ENCODE measurements around the gene COL23A1. TPM values are rescaled to one million over a fixed set of nuclear protein-coding genes. Genes with fewer than 3 reads are reported as not detected.

Gene COL23A1
- polyA plus RNA-seq, 3 donors = 0.11 to 0.21 TPM; not detected in 1

GRCh38 chr5:178291969-178292825, 298.0 kb downstream of the COL23A1 start:
- intact Hi-C loops (cut with micrococcal nuclease) = no loop called here
- TF ChIP-seq CTCF (IDR thresholded peaks at IDR 0.05) = no peak
- no peak for DNase-seq

GRCh38 chr5:178291161-178291561, 299.0 kb downstream of the COL23A1 start:
- H3K36me3 Mint-ChIP-seq = no peaks in the 10 kb centered on the region
- Histone ChIP-seq H3K27ac (ENCODE audit: low read depth in 1 of 2, low read length in 2 of 2) (no peak overlapping the region), H3K27me3 (ENCODE audit: control insufficient read depth in 2 of 2, insufficient read depth in 2 of 2, low read length in 2 of 2) (no peaks in the 10 kb centered on the region), H3K4me2 (replicated peaks; ENCODE audit: extremely low read depth, low read length, poor library complexity, severe bottlenecking) (no peak overlapping the region), H3K36me3 (replicated peaks in 1 of 2; ENCODE audit: control insufficient read depth in 1 of 2, insufficient read depth in 2 of 2, low read length in 2 of 2) (no peaks in the 10 kb centered on the region), H2AFZ (ENCODE audit: insufficient read depth, low read depth, low read length, poor library complexity, severe bottlenecking) (no peak overlapping the region), H3K9me3 (replicated peaks in 1 of 2; ENCODE audit: control insufficient read depth in 1 of 2, insufficient read depth in 1 of 2, low read length in 2 of 2) (no peaks in the 10 kb centered on the region), H3K4me1 (ENCODE audit: control insufficient read depth in 1 of 2, insufficient read depth in 2 of 2, low read length in 2 of 2) (peaks cover 5 to 6% of the 10 kb centered on the region in 2 donors), H4K20me1 (ENCODE audit: insufficient read depth, low read length) (no peaks in the 10 kb centered on the region), H3K79me2 (ENCODE audit: insufficient read depth, low read length) (no peaks in the 10 kb centered on the region), H3K4me3 (replicated peaks in 1 of 3; ENCODE audit: low read depth in 2 of 3, low read length in 3 of 3) (no peak overlapping the region), H3K9ac (ENCODE audit: insufficient read depth, low read length, poor library complexity, severe bottlenecking) (no peak overlapping the region)
- peaks cover 3 to 10% (median 5%) of the 10 kb centered on the region in 7 donors for H3K9me3 Mint-ChIP-seq
- peaks cover 0 to 6% (median 2%) of the 10 kb centered on the region in 3 donors for H3K27me3 Mint-ChIP-seq (ENCODE audit: low read depth in 3 of 3)
- no peak for DNase-seq
- intact Hi-C loops (cut with micrococcal nuclease) = no loop called here
- no peak for TF ChIP-seq CTCF (IDR thresholded peaks at IDR 0.05)
- H3K4me3 Mint-ChIP-seq = no peak overlapping the region
- peaks cover 13% of the 10 kb centered on the region for H3K4me1 Mint-ChIP-seq
- WGBS (ENCODE audit: insufficient coverage) = 86% methylated on average over 11 of the region's 13 CpGs
- H3K27ac Mint-ChIP-seq = peak overlapping the region in 1 of 7 donors; percentile 41

More at GRCh38 chr5:178291969-178292825, 298.0 kb downstream of the COL23A1 start:
- peaks cover 0 to 6% (median 2%) of the 10 kb centered on the region in 3 donors for H3K27me3 Mint-ChIP-seq (ENCODE audit: low read depth in 3 of 3)
- Histone ChIP-seq H3K9me3 (replicated peaks in 1 of 2; ENCODE audit: control insufficient read depth in 1 of 2, insufficient read depth in 1 of 2, low read length in 2 of 2) (no peaks in the 10 kb centered on the region), H3K27me3 (ENCODE audit: control insufficient read depth in 2 of 2, insufficient read depth in 2 of 2, low read length in 2 of 2) (no peaks in the 10 kb centered on the region), H3K4me2 (replicated peaks; ENCODE audit: extremely low read depth, low read length, poor library complexity, severe bottlenecking) (no peak overlapping the region), H3K36me3 (replicated peaks in 1 of 2; ENCODE audit: control insufficient read depth in 1 of 2, insufficient read depth in 2 of 2, low read length in 2 of 2) (no peaks in the 10 kb centered on the region), H2AFZ (ENCODE audit: insufficient read depth, low read depth, low read length, poor library complexity, severe bottlenecking) (no peak overlapping the region), H3K27ac (ENCODE audit: low read depth in 1 of 2, low read length in 2 of 2) (no peak overlapping the region), H3K4me1 (ENCODE audit: control insufficient read depth in 1 of 2, insufficient read depth in 2 of 2, low read length in 2 of 2) (peaks cover 5 to 6% of the 10 kb centered on the region in 2 donors), H3K9ac (ENCODE audit: insufficient read depth, low read length, poor library complexity, severe bottlenecking) (no peak overlapping the region), H3K79me2 (ENCODE audit: insufficient read depth, low read length) (no peaks in the 10 kb centered on the region), H4K20me1 (ENCODE audit: insufficient read depth, low read length) (no peaks in the 10 kb centered on the region), H3K4me3 (replicated peaks in 1 of 3; ENCODE audit: low read depth in 2 of 3, low read length in 3 of 3) (no peak overlapping the region)
- no peak overlapping the region for H3K27ac Mint-ChIP-seq
- peaks cover 13% of the 10 kb centered on the region for H3K4me1 Mint-ChIP-seq
- peaks cover 3 to 12% (median 5%) of the 10 kb centered on the region in 7 donors for H3K9me3 Mint-ChIP-seq
- H3K36me3 Mint-ChIP-seq = no peaks in the 10 kb centered on the region
- WGBS (ENCODE audit: insufficient coverage) = 93% methylated on average over 13 of the region's 15 CpGs
- no peak overlapping the region for H3K4me3 Mint-ChIP-seq
